ENCODE results near the gene SLC25A2.
"Not testable (repeated sequence)": the region's sequence is repeated elsewhere in the genome, so short reads cannot be mapped to it uniquely, and the experiment has no call there.

Gene SLC25A2

GRCh38 chr5:141322261-141322660, 18.4 kb upstream of the SLC25A2 start:
- DNase-seq (ENCODE audit: low read depth): no peak
- TF ChIP-seq CTCF (IDR thresholded peaks at IDR 0.05; ENCODE audit: control insufficient read depth, extremely low read depth, insufficient read depth): no peak
- H3K4me3 ChIP-seq (ENCODE audit: low read depth, low read length): no peak overlapping the region

GRCh38 chr5:141320225-141321169, 16.6 kb upstream of the SLC25A2 start, which contains the start of gene TAF7:
Gene TAF7 (minus strand): TSS chr5:141320784. CDS start chr5:141320044, 740 bp downstream.
- H3K4me3 ChIP-seq (ENCODE audit: low read depth, low read length): peak within 1 kb of the TSS; percentile 95
- TF ChIP-seq CTCF (IDR thresholded peaks at IDR 0.05; ENCODE audit: control insufficient read depth, extremely low read depth, insufficient read depth): peak; percentile 98
- peak; percentile 85 for DNase-seq (ENCODE audit: low read depth)

- DNase-seq (ENCODE audit: low read depth): no peak
- H3K4me3 ChIP-seq (ENCODE audit: low read depth, low read length): peak overlapping the region; percentile 95
- TF ChIP-seq CTCF (IDR thresholded peaks at IDR 0.05; ENCODE audit: control insufficient read depth, extremely low read depth, insufficient read depth): no peak
Measured at GRCh38 chr5:141319699-141320098, 15.8 kb upstream of the SLC25A2 start.

DNA sequence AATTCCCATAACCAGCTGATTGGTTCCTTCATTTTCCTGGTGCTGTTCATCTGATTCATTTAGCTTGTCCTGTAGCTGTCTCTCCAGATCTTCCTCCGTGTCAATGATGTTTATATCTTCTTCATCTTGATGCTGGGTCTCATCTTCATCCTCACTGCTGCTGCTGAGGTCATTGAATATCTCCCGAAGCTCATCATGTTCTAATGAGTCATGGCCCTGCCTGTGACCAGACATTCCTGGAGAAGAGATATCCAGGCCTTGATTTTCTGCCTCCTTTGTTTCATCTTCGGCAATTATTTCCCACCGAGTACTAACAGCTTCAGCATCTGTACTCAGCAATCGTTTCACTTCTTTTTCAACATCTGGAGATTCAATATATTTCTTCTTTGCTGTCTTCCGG, 15.4 kb upstream of the SLC25A2 start:
- peak overlapping the region; percentile 95; the same call in 1 of the 2 replicates for H3K4me3 ChIP-seq (ENCODE audit: low read depth, low read length)

DNA sequence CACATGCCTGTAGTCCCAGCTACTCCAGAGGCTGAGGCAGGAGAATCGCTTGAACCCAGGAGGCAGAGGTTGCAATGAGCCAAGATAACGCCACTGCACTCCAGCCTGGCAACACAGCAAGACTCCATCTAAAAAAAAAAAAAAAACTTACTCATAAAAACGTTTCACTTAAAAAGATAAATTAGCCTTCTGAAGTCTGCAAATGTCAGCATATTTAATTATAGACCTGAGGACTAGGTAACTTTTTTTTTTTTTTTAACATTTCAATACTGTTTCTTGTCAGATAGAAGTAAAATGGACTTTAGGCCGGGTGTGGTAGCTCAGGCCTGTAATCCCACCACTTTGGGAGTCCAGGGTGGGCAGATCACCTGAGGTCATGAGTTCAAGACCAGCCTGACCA, 13.1 kb upstream of the SLC25A2 start:
- not testable (repeated sequence) for H3K4me3 ChIP-seq (ENCODE audit: low read depth, low read length); DNase-seq (ENCODE audit: low read depth)

More for the DNA sequence above, 15.4 kb upstream of the SLC25A2 start:
- no peak for DNase-seq (ENCODE audit: low read depth)
- no peak for TF ChIP-seq CTCF (IDR thresholded peaks at IDR 0.05; ENCODE audit: control insufficient read depth, extremely low read depth, insufficient read depth)

DNA sequence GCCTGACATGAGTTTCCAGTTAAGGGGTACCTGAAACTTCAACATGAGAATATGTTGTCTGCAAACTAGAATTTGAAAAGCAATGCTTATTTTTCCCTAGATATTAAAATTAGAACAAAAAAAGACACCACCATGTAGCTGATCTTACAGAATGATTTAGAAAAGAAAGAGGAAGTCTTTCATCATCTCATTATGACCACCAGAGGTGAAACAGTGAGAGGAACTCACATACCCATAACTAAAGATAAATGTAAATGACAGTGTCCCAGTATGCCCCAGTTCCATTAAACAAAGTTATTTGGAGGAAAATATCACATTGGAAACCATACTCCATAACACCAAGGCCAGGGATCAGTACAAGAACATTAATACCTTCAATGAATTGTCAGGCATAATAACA, 9.9 kb upstream of the SLC25A2 start:
- H3K4me3 ChIP-seq (ENCODE audit: low read depth, low read length): no peak overlapping the region
- no peak for TF ChIP-seq CTCF (IDR thresholded peaks at IDR 0.05; ENCODE audit: control insufficient read depth, extremely low read depth, insufficient read depth)
- DNase-seq (ENCODE audit: low read depth): no peak

GRCh38 chr5:141306630-141307029, 2.8 kb upstream of the SLC25A2 start:
- no peak for DNase-seq (ENCODE audit: low read depth)
- H3K4me3 ChIP-seq (ENCODE audit: low read depth, low read length): no peak overlapping the region
- TF ChIP-seq CTCF (IDR thresholded peaks at IDR 0.05; ENCODE audit: control insufficient read depth, extremely low read depth, insufficient read depth): no peak
